ENCODE results near the gene RAC3. TPM values are rescaled to one million over a fixed set of nuclear protein-coding genes. Genes with fewer than 3 reads are reported as not detected.
A peak's percentile ranks its signal among the peaks of the same experiment; 100 is the strongest.

The RAC3 gene
- total and polyA plus RNA-seq, 2 of the 8 experiments (the other 6 are each of a cell fraction or from before 2014, with no cell fraction given) = 177 to 299 TPM

DNA sequence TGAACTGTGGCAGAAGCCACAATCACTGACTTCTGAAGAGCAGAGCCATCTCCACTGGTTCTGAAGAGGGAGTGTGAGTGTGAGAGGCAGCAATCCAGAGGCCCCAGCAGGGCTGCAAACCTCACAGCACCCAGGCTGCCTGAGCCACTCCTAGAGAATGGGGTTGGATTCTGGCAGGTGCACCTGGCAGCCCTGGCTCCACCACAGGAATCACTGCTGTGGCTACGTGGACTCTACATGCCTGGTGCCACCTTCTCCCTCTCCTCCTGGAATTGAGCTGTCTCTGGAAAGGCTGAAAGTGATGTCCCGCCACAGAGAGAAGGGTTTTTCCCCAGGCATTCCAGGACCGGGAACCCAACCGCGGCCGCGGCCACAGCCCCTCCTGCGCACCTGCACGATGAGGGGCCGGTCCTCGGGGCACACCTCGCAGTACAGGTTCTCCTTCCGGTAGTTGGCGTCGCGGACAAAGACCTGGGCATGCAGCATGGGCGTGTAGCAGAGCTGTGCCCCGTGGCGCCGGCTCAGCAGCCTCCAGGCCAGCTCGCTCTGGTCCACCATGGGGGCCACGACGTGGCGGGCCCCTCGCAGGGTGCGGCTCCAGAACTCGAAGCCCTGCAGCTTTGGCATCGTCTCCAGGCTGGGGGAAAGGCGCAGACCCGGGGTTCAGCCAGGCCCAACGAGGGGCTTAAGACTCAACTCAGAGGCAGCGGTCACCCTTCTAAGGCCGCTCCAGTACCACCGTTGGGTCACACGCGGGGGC lies 33.1 kb downstream of the RAC3 start:
- POLR2A ChIA-PET (ENCODE audit: partially characterized antibody) = interaction anchor here (0.9 to 16.2 kb wide), 20 partner anchors 9 to 138 kb away, joined by 3 to 161 read pairs (median 4); partner anchors contain the start of genes DCXR, GPS1, RAC3 and RFNG
- peak overlapping the region; percentile 93; the same call in 1 of the 2 replicates for H4K8ac ChIP-seq (ENCODE audit: extremely low read depth, insufficient read depth, low read length)
- TF ChIP-seq FOSL1 (IDR thresholded peaks at IDR 0.05; ENCODE audit: insufficient read depth, low read depth, low read length) = no peak
- TF ChIP-seq, protein P1, sequence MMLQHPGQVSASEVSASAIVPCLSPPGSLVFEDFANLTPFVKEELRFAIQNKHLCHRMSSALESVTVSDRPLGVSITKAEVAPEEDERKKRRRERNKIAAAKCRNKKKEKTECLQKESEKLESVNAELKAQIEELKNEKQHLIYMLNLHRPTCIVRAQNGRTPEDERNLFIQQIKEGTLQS (IDR thresholded peaks at IDR 0.05; ENCODE audit: insufficient read depth, low read depth, low read length) = no peak
- TF ChIP-seq, protein P2, sequence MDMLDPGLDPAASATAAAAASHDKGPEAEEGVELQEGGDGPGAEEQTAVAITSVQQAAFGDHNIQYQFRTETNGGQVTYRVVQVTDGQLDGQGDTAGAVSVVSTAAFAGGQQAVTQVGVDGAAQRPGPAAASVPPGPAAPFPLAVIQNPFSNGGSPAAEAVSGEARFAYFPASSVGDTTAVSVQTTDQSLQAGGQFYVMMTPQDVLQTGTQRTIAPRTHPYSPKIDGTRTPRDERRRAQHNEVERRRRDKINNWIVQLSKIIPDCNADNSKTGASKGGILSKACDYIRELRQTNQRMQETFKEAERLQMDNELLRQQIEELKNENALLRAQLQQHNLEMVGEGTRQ (IDR thresholded peaks at IDR 0.05; ENCODE audit: low read length) = no peak
- TF ChIP-seq EZH2 (IDR thresholded peaks at IDR 0.05; ENCODE audit: low read depth, low read length, severe bottlenecking) = no peak
- peaks cover 8 to 17% (median 14%) of the 10 kb centered on the region in 4 experiments; a peak in 5 of 8 replicates for H3K36me3 ChIP-seq (ENCODE audit: control insufficient read depth in 2 of 4, insufficient read depth in 4 of 4, low read length in 3 of 4)
- H2BK15ac ChIP-seq (ENCODE audit: low read length) = no peak overlapping the region
- no peak overlapping the region for H2AFZ ChIP-seq (ENCODE audit: low read length)
- H3K23ac ChIP-seq (ENCODE audit: insufficient read length) = no peak overlapping the region
- peaks cover 8% of the 10 kb centered on the region; the same call in 1 of the 2 replicates for H3K23me2 ChIP-seq (ENCODE audit: low read depth, low read length)
- H3K9me3 ChIP-seq (ENCODE audit: insufficient read depth in 2 of 2, low read depth in 1 of 2, low read length in 1 of 2) = no peaks in the 10 kb centered on the region
- H2BK20ac ChIP-seq (ENCODE audit: low read length) = no peak overlapping the region
- peaks cover 5% of the 10 kb centered on the region; the same call in 1 of the 2 replicates for H3K79me1 ChIP-seq (ENCODE audit: low read depth, low read length)
- no peak for DNase-seq (ENCODE audit: low read depth in 1 of 2, low spot score in 2 of 2)
- FAIRE-seq = no peak
- peak overlapping the region; percentile 4 to 93 (median 58); a peak in 6 of 7 replicates for H3K9ac ChIP-seq (replicated peaks in 1 of 4; ENCODE audit: extremely low read depth in 1 of 4, low read depth in 3 of 4, low read length in 3 of 4)
- H4K20me1 ChIP-seq (replicated peaks in 1 of 2; ENCODE audit: control insufficient read depth in 1 of 2, insufficient read depth in 2 of 2, low read length in 2 of 2) = peaks cover 0 to 3% of the 10 kb centered on the region in 2 experiments
- H3K4ac ChIP-seq (replicated peaks; ENCODE audit: insufficient read length, low read depth, low read length) = no peak overlapping the region
- H4K5ac ChIP-seq (ENCODE audit: insufficient read length, low read depth, low read length) = no peak overlapping the region
- peak overlapping the region; percentile 37 to 79 for H3K4me2 ChIP-seq (ENCODE audit: insufficient read depth in 1 of 2, low read depth in 2 of 2, low read length in 2 of 2)
- peak overlapping the region; percentile 53 to 93 (median 77) for H3K4me3 ChIP-seq (ENCODE audit: extremely low read depth in 1 of 4, insufficient read depth in 2 of 4, low read depth in 3 of 4, low read length in 4 of 4)
- no peaks in the 10 kb centered on the region for H3K27me3 ChIP-seq (replicated peaks in 1 of 4; ENCODE audit: control insufficient read depth in 3 of 4, extremely low read depth in 1 of 4, insufficient read depth in 3 of 4, low read length in 3 of 4)
- CTCF ChIA-PET (ENCODE audit: partially characterized antibody) = interaction anchor here (0.7 to 4.3 kb wide), 10 partner anchors 9 to 137 kb away, joined by 3 to 21 read pairs (median 3); partner anchors contain the start of gene RAC3
- no peak overlapping the region for H3K56ac ChIP-seq (replicated peaks; ENCODE audit: insufficient read length, low read depth, low read length)
- peaks cover 0 to 10% (median 5%) of the 10 kb centered on the region in 4 experiments; a peak in 5 of 7 replicates for H3K4me1 ChIP-seq (replicated peaks in 1 of 4; ENCODE audit: control insufficient read depth in 3 of 4, insufficient read depth in 4 of 4, low read length in 3 of 4)
- no peak overlapping the region for H2BK120ac ChIP-seq (replicated peaks; ENCODE audit: low read depth, low read length)
- H2BK12ac ChIP-seq (ENCODE audit: low read depth, low read length) = no peak overlapping the region
- no peak overlapping the region for H3K14ac ChIP-seq (ENCODE audit: insufficient read length)
- no peaks in the 10 kb centered on the region for H3K79me2 ChIP-seq (ENCODE audit: control insufficient read depth in 1 of 2, insufficient read depth in 2 of 2, low read length in 2 of 2)
- H2AK5ac ChIP-seq (ENCODE audit: low read depth, low read length) = no peak overlapping the region
- H3K18ac ChIP-seq (ENCODE audit: extremely low read depth, low read length) = no peak overlapping the region
- H4K91ac ChIP-seq (replicated peaks; ENCODE audit: insufficient read length, low read length) = no peak overlapping the region
- H2BK5ac ChIP-seq (ENCODE audit: low read depth, low read length) = no peak overlapping the region
- WGBS, 2 experiments (ENCODE audit: extremely low coverage in 1 of 2, insufficient coverage in 1 of 2, insufficient read length in 1 of 2, insufficient replicate concordance in 2 of 2, low coverage in 1 of 2, low lambda C conversion rate in 2 of 2, missing lambda C conversion rate in 1 of 2) = 77% methylated on average over 23 of the region's 36 CpGs; no CpG with 5 or more reads in 1 of the 2 experiments
- no peak overlapping the region for H3K27ac ChIP-seq (ENCODE audit: low read depth, low read length)

Data from H1 (cell line).